GM18520 (cell line): ENCODE results near the gene CYP2J2.
"Not testable (repeated sequence)": the region's sequence is repeated elsewhere in the genome, so short reads cannot be mapped to it uniquely, and the experiment has no call there.

Experiments
- ATAC-seq: cut with Tn5 transposase; IDR thresholded peaks from one replicate; pipeline ENCODE4 v1.9.1; 2021; ENCODE audit not compliant: unreplicated experiment

CYP2J2 gene

DNA sequence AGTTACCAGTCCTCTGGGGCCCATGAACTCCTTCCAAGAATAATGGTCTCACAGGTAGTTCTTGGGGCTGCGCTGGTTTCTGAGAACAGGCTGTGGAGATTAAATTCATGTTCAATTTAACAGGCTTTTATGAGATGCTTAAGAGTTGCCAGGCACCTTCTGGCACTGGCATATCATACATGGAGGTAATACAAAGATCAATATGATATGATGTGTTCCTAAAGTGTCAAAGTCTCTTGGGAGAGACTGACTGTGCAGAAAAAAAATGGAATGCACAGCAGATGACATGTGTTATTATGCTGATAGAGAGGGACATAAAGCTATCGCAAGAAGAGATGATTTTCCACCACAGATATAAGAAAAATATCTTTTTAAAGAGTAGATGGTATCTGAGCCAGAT, 6.8 kb downstream of the CYP2J2 start:
- no peak for ATAC-seq

DNA sequence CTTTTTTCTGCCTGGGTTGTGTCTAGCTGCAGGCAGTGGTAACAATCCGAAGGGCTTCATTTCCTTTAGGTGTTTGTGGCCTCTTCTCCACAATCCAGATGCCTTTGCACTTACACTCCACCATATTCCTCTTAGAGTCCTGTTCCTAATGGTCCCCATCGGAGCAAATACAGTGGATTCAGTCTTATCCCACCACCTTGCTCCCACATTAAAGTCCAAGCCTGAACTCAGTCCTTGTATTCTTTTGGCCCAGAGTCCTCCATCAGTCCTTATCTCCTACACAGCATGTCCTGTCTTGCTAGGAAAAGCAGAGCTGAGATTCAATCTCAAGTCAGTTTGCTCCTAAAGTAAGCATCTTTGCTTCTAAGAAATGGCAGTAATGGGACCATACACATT, 8.8 kb downstream of the CYP2J2 start:
- ATAC-seq, result no peak

DNA sequence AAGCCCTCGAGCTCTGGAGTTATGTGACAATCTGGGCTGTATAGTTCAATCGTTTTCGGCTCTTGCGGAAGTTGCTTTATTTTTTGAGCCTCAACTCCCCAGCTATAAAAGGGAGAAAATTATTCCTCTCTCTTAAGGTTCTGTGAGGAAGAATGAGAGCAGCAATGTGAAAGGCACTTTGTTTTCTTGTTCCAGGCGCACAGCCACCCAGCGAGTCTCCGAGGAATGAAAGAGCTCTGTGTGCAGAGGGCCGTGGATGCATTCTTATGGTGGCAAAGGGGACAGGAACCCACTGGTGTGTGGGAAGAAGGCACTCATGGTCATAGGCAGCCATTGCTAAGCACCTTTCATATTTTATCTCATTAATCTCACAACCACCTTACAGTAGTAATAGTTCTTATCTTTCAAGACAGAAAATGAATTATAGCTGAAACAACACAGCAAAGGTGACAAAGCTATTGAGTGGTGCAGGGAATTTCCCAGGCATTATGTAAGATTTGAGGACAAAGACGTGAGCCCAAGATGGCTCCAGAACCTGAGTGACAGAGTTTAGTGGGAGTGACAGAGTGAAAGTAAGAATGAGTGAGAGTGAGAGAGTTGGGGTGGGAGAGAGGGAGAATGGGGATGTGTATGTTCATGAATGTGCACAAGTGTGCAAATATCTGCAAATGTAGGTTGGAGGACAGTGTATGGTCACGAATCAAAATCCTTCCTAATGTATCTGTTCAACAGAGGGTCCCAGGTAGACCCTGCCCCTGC, 9.4 kb downstream of the CYP2J2 start:
- no peak for ATAC-seq

DNA sequence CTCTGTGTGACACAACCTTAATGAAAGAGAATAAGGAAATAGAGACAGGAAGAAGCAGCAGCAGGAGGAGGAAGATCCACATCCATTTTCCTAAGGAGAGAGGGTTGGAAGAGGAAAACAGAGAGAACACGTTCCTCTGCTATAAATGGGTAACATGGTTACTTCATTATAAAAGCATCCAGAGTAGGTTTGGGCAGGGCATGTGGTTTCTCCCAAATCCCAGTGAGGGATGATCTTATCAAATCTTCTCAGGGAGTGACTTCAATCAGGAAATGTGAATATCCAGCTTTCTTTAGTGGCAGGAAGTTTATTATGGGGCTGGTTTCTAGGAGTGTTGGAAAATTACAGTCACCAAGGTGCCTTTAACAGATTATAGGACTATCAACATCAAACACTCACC, 11.1 kb downstream of the CYP2J2 start:
- no peak for ATAC-seq

DNA sequence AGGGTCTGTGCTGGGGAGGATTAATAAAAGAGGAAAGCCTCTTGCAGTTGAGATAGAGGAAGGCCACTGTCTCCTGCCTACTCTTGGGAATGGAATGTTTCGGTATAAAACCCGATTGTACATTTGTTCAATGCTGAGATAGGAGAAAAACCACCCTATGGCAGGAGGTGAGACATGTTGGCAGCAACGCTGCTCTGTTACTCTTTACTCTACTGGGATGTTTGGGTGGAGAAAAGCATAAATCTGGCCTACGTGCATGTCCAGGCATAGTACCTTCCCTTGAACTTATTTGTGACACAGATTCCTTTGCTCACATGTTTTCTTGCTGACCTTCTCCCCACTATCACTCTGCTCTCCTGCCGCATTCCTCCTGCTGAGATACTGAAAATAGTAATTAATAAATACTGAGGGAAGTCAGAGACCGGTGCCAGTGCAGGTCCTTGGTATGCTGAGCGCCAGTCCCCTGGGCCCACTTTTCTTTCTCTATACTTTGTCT, 11.7 kb downstream of the CYP2J2 start:
- not testable (repeated sequence) for ATAC-seq

DNA sequence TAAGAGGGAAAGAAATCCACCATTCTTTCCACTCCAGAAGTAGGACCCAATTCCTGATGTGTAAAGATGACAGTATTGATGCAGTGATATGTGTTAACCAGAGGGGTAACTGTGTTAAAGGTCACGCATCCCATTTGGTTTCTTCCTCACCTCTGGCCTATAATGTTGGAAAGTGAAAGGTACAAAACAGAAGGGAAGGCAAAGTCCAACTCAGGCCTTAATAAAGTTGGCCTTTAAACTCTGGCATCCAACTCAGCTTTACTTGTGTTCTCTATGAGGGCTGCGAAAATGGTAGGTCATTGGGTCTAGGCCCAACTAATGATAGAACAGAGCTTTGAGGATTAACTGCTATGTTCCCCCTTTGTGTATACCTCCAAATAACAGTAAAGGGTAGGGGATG, 17.9 kb downstream of the CYP2J2 start:
- no peak for ATAC-seq

DNA sequence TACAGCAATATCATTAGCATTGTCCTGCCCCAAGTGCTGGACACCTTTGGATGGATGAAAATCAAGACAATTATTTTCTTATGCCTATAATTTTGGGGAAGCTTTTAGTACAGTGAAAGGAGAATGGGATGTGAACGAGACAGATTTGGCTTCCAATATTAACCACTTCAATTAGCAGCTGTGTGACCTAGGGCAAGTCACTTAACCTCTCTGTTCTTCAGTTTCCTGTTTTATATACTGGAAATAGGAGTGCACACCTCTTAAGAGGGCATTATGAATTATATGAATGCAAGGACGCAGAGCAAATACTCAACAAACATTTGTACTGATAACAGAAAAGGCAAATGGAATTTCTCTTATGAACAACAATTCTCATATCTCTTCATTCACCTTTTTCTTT, 18.5 kb downstream of the CYP2J2 start:
- no peak for ATAC-seq

DNA sequence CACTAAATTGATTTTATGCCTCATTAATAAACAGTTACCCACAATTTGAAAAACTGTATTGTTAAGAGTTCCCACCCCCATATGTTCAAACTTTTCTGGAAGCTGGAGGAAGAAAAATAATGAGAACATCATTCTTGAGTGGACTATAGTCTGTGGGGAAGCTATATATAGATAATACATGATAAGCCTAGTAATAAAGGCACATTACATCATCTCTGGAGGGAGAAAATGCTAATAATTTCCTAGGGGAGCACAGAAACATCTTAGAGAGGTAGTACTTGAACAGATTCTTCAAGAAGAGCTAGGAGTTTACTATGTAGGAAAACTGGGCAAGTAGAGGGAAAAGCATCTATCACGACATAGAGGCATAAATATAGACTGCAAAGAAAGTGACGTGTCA, 19.6 kb downstream of the CYP2J2 start:
- no peak for ATAC-seq

DNA sequence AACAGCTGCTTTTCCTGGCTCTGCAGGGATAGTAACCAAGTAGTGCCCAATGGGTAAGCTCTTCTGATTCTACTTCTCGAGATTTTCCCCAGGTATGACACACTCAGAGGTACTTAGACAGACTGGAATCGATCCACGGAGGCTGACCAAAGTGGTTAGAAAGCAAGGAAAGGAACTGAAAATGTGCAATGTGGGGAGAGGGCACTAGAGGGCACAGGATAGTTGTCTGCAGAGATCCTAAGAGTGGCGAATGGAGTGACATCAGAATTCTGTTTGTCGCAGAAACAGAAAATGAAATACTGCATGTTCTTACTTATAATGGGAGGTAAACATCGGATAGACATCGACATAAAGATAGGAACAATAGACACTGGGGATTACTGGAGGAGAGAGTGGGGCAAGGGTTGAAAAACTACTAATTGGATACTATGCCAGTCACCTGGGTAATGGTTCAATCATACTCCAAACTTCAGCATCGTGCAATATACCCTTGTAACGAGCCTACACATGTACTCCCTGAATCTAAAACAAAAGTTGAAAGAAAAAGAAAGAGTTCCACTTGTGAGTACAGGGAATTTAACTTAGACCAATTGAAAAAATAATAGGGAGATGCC, 23.3 kb downstream of the CYP2J2 start:
- ATAC-seq, result no peak

DNA sequence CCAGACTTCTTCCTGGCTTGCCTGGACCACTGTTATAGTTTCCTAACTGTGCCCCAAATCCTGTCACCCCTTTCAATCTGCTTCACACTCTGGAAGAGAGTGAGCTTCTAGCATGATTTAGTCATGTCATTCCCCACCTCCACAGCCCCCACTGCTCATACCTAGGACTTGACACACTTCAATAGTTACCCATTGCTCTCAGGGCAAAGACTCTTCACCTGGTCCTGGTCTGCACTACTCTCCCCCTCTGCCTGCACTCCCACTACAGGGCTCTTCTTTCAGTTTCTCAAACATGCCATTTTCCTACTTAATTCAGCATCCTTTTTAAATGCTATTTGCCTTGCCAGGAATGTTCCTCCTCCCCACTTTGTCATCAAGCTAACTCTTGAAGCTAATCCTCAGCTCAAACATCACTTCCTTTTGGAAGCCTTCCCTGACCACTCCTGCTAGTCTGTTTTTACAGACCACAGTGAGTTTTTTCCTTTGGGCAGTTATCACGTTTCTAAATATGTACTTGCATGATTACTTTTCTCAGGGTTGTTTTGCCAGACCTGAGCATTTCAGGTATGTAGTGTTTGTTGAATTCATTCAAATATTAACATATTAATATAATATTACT, 24.7 kb downstream of the CYP2J2 start:
- no peak for ATAC-seq

DNA sequence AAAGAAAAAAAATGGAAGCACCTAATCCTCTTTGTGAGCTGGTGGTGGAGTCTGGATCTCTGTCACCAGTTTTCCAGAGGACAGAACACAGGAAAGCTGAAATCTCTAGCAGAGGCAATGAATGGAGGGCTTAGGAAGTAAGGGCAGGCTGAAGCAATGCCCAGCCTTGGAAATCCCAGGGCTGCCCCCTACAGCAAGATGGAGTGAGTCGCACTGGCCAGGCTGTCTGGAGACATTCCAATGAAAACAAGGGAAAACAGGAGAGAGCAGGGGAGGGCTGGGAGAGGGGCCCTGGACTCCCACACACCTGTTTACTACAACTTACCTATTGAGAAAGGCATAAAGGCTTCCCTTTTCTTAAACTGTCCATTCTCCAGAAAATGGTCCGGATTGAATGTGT, 25.9 kb downstream of the CYP2J2 start:
- no peak for ATAC-seq

DNA sequence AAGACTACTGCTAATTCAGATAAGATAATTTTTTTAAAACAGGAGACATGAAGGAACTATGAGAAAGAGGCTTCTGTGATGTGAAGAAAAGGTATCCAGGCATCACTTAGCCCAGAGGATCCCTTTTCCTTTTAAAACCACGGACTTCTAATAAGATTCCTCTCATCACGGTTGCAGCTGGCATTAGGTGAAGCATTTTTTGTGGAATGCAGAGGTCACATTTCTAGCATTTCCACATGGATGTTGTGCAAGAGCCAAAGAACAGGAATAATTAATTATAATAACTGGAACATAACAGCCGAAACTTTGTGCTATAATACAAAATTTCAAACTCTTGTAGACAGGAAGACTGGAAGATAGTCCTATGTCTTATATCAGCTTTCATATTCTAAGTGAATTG, 27.6 kb downstream of the CYP2J2 start:
- no peak for ATAC-seq

DNA sequence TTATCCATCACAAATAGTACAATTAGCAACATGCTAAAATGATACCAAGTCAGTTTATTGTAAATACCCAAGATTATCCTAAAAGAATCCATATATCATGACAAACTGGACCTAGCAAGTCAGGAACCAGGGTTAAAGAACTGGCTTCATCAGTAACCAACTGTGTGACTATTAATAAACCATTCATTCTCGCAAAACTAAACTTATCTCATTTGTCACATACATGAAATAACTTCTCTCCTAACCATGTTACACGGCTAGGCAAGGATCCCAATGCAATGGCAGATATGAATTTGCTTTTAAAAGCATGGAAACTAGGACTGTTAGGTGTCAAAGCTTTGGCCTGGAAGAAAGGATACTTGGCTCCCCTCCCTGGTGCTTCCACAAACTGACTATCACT, 29.4 kb downstream of the CYP2J2 start:
- ATAC-seq, result no peak

DNA sequence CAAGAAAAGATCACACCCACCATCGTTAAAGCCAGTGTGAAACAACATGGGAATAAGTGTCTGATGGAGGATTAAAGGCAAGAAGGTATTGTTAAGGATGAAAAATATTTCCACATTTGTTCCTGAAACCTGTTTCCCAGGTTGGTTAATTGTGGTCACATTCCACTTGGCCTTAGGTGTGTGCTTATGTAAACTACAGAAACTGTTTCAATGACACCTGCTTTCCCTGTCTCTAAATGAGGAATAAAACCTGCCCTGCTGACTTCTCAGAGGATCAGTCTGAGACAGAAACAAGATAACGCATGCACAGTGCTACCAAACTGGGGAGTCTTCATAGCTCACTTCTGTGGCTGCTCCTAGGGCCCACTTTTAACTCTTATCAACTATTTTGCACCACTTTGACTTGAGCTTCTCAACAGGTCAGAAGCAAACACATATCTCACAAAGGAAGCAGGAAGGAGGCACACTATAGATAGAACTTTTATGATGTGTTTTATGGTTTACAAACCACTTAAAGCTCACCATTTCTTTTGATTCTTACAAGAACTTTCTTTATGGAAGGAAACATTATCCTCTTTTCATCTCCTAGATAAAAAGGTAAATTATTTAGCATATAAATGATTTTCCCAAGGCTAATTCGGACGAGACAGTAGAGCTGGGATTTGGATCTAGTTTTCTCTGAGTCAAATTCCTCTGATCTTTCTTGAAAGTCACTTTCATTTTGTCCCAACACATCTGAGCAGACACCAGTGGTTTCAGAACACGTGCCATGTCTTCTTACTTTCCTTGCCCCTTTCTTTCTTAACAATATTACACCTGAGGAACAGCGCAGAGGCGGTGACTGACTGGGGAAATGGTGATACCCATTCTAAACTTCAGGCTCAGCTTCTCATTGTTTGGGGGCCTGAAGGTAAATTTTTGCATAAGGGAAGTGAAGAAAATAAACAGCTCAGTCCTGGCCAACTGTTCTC, 33.4 kb downstream of the CYP2J2 start:
- no peak for ATAC-seq

DNA sequence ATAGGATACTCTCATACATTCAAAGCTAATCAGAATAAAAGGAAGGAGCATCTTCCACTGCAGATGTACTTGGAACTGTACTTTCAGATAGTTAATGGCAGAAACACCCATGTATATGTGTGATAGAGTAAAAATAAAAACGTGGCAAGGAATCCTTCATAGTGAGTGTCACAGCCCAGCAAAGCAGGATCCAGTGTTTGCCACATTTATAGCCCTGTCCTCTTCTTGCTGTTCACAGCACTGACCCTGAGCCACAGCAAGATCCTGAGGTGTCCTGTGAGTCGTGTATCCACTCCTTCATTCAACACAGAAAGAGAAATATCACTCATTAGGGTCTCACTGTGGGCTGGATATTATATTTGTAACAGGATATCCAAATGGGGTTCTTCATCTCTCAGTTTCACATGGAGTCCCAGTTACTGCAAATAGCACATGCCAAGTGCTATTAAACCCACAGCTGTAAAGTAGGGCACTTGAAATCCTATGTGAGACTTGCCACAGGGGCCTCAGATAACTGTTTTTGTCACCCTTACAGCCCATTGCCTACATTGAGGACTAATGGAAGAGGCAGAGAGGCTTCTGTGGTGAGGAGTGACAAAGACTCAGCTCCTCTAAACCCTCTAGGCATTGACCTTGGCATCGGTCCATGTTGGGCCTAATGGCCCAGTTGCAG, 41.3 kb downstream of the CYP2J2 start:
- ATAC-seq, result no peak

DNA sequence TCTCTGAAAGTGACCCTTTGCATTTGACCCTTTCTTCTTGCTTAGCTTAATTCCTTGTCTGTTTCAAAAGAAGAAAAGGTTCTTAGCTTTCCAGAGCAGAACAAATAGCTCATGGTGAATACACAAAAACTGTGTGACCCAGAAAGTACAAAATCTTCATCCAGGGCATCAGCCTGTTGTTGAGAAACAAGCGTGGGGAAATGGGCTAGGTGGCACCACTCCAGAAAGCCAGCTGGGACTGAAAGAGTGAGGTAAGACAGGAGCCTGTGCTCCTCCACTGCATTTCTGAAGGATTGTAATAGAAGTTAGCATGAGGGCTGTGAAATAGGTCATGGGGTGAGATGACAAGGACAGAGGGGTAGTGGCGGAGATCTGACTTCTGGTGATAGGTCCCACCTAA, 45.8 kb downstream of the CYP2J2 start:
- no peak for ATAC-seq

DNA sequence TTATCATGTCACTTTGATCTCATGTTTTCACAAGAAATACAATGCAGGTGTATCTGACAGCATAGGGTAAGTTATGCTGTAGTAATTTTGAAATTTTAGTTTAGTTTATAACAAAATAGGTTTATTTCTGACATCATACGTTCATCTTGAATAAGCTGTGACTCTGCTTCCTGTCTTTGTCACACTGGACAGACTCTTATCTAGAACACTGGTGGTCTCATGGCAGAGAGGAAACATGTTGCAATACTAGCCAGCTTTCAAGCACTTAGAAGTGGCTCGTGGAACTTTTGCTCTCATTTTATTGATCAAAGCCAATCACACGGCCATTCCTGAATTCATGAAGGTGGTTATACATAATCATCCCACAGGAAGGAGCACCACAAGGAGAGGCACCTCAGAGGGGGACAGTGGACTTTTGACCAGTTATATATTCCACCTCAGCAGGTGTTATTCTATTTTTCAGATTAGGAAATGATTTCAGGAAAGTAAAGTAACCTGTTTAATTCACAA, 46.5 kb downstream of the CYP2J2 start:
- ATAC-seq, result no peak

DNA sequence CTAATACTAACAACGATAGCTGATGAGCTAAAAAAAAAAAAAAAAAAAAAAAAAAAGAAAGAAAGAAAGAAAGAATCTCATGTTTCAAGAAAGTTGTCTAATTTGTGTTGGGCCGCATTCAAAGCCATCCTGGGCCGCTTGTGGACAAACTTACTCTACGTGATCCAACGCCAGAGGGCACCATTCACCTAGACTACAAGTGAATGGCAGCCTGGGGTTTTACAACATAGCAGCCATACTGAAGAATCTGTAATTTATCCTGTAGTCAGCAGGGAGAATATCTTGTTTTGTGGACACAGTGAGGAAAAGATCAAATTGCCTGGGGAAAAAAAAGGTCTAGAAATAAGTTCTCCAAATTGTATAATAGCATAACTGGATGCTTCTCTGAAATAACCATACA, 47.0 kb downstream of the CYP2J2 start:
- no peak for ATAC-seq

DNA sequence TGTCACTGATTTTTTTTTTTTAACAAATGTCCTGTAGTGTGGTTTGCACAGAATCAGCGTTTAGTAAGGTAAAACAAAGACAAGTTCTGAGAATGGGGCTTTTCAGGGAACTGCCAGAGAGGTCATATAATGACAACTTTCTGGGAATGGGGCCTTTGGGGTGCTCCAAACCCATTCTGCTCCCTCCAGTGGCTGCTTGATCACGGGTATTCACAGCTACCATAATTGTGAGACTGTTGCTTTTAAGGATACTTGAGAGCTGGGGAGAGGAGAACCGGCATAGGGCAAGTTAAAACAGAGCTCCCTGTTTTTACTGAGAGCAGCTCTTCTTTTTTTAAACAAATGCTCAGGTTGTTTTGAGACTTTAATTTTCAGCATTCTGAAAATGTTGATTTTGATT, 48.2 kb downstream of the CYP2J2 start:
- no peak for ATAC-seq

DNA sequence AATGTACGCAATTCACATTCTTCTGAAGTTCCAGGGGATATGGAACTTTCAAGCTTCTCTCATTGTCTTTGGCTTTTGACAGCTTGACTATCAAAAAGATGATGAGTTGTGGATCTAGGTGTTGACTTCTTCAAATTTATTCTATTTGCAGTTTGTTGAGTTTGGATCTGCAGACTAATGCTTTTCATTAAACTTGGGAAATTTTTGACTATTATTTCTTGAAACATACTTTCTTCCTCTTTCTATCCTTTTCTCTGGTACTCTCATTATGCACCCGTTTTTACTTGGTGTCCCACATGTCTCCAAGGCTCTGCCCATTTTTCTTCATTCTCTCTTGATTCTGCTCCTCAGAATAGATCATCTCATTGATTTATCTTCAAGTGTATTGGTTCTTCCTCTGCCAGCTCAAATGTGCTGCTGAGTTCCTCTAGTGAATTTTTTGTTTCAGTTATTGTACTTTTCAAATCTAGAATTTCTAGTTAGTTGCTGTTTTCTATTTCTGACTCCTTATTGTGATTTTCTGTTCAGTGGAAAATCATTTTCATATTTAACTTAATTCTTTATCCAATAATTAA, 49.4 kb downstream of the CYP2J2 start:
- ATAC-seq, result no peak
